Activated CD4-positive, CD25-positive, alpha-beta regulatory T cell treated with anti-CD3 and anti-CD28 coated beads, Interleukin-2, amount 50 U/mL, for 16 hours (primary cell): Measurements from ENCODE around the gene TMEM79.

Experiments
- DNase-seq: peaks from one replicate; pipeline ENCODE4 v3.0.0-alpha.2; 2020; ENCODE audit warnings: low read depth, low spot score

TMEM79 gene

GRCh38 chr1:156284112-156284511, at the start of gene TMEM79:
TSS of gene TMEM79 (plus strand) at chr1:156284325. CDS start at chr1:156285227, 902 bp downstream.
- no peak for DNase-seq

GRCh38 chr1:156236164-156236563, 48.0 kb upstream of the TMEM79 start:
- no peak for DNase-seq

- no peak for DNase-seq
Measured at GRCh38 chr1:156238248-156238647, 45.9 kb upstream of the TMEM79 start.

GRCh38 chr1:156241311-156241811, 42.8 kb upstream of the TMEM79 start:
- no peak for DNase-seq

- no peak for DNase-seq
Measured at GRCh38 chr1:156241926-156242325, 42.2 kb upstream of the TMEM79 start, which contains the start of gene BGLAP. TSS of gene BGLAP (plus strand) at chr1:156242184. CDS start at chr1:156242232, 48 bp downstream.

- no peak for DNase-seq
Measured at GRCh38 chr1:156242738-156243137, 41.4 kb upstream of the TMEM79 start.

GRCh38 chr1:156244126-156244525, 40.0 kb upstream of the TMEM79 start:
- no peak for DNase-seq

GRCh38 chr1:156244712-156245111, 39.4 kb upstream of the TMEM79 start:
- DNase-seq: no peak

GRCh38 chr1:156245451-156246232, 38.5 kb upstream of the TMEM79 start:
- DNase-seq: no peak

- DNase-seq: no peak
Measured at GRCh38 chr1:156246241-156246780, 37.8 kb upstream of the TMEM79 start.

- DNase-seq: no peak
Measured at GRCh38 chr1:156246781-156247459, 37.2 kb upstream of the TMEM79 start.

GRCh38 chr1:156247460-156248322, 36.4 kb upstream of the TMEM79 start, which contains the start of gene PAQR6:
TSS of gene PAQR6 (minus strand) at chr1:156248056. CDS start at chr1:156246731, 1,325 bp downstream.
- no peak for DNase-seq

GRCh38 chr1:156248323-156248683, 35.8 kb upstream of the TMEM79 start:
- DNase-seq: no peak

GRCh38 chr1:156249593-156249992, 34.5 kb upstream of the TMEM79 start:
- no peak for DNase-seq

- DNase-seq: no peak
Measured at GRCh38 chr1:156251527-156251926, 32.6 kb upstream of the TMEM79 start.

GRCh38 chr1:156253634-156254033, 30.5 kb upstream of the TMEM79 start:
- DNase-seq: no peak

- DNase-seq: no peak
Measured at GRCh38 chr1:156257711-156258110, 26.4 kb upstream of the TMEM79 start.

- no peak for DNase-seq
Measured at GRCh38 chr1:156258859-156259258, 25.3 kb upstream of the TMEM79 start.

GRCh38 chr1:156259805-156260204, 24.3 kb upstream of the TMEM79 start:
- DNase-seq: no peak

GRCh38 chr1:156260896-156261295, 23.2 kb upstream of the TMEM79 start:
- DNase-seq: no peak

GRCh38 chr1:156262461-156263287, 21.5 kb upstream of the TMEM79 start:
- DNase-seq: no peak
